Measurements from ENCODE around the gene PAX7. TPM values are rescaled to one million over a fixed set of nuclear protein-coding genes. Genes with fewer than 3 reads are reported as not detected.

Gene PAX7
- total and polyA plus RNA-seq, 2 experiments from 2014 or later = 0.03 TPM; not detected in 1

DNA sequence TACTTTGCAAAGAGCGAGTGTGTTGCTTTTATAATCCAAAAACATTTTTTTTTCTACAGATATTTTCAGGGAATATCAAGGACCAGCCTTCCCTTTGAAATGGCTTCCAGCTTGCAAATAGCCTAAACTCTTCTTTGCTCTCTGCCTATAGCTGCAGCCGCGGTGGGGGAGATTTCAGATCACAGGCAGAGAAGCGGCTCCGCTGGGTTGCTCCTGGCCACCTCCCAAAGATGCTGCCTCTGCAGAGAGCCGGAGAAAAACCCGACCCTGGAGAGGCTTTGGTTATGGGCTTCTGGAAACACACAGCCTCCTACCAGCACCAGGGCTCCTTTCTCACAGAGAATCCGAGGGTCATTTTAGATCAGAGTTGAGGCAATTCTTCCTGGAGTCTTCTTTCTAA, 18.6 kb upstream of the PAX7 start:
- Mint-ChIP-seq H3K4me1 (no peaks in the 10 kb centered on the region), H3K4me3 (no peak overlapping the region), H3K9me3 (no peaks in the 10 kb centered on the region; the same call in 2 of the 3 replicates), H3K36me3 (ENCODE audit: low read depth) (no peaks in the 10 kb centered on the region), H3K27me3 (ENCODE audit: insufficient read depth, low read depth, poor library complexity) (peaks cover 13% of the 10 kb centered on the region), H3K27ac (no peak overlapping the region)
- Histone ChIP-seq H3K4me3 (no peak overlapping the region), H3K27ac (ENCODE audit: low read depth) (no peak overlapping the region), H3K79me2 (replicated peaks; ENCODE audit: insufficient read depth) (no peaks in the 10 kb centered on the region), H3K9me2 (ENCODE audit: insufficient read depth) (no peaks in the 10 kb centered on the region), H3F3A (replicated peaks; ENCODE audit: low read depth) (no peaks in the 10 kb centered on the region), H3K4me1 (ENCODE audit: insufficient read depth) (0 out of 2 replicates have a peak, but pooled peaks cover 3% of the 10 kb centered on the region), H2AFZ (no peak overlapping the region), H4K20me1 (replicated peaks; ENCODE audit: insufficient read depth) (no peaks in the 10 kb centered on the region), H3K27me3 (ENCODE audit: insufficient read depth) (no peaks in the 10 kb centered on the region), H3K4me2 (no peak overlapping the region), H3K36me3 (ENCODE audit: insufficient read depth) (no peaks in the 10 kb centered on the region)
- no peak for DNase-seq (ENCODE audit: low spot score)
- peak; percentile 63 for ATAC-seq
- TF ChIP-seq CREB1 (CRISPR knock-in tag; IDR thresholded peaks at IDR 0.05; ENCODE audit: low read depth) = no peak
- TF ChIP-seq STAT1 (IDR thresholded peaks at IDR 0.05; ENCODE audit: unreplicated experiment) = no peak
- no peak for TF ChIP-seq NANOG (IDR thresholded peaks at IDR 0.05; ENCODE audit: borderline replicate concordance)
- no peak for TF ChIP-seq ZNF331 (CRISPR knock-in tag; IDR thresholded peaks at IDR 0.05; ENCODE audit: low read depth)
- no peak for TF ChIP-seq POLR2AphosphoS5 (IDR thresholded peaks at IDR 0.05; ENCODE audit: low read depth)
- TF ChIP-seq, protein P1, sequence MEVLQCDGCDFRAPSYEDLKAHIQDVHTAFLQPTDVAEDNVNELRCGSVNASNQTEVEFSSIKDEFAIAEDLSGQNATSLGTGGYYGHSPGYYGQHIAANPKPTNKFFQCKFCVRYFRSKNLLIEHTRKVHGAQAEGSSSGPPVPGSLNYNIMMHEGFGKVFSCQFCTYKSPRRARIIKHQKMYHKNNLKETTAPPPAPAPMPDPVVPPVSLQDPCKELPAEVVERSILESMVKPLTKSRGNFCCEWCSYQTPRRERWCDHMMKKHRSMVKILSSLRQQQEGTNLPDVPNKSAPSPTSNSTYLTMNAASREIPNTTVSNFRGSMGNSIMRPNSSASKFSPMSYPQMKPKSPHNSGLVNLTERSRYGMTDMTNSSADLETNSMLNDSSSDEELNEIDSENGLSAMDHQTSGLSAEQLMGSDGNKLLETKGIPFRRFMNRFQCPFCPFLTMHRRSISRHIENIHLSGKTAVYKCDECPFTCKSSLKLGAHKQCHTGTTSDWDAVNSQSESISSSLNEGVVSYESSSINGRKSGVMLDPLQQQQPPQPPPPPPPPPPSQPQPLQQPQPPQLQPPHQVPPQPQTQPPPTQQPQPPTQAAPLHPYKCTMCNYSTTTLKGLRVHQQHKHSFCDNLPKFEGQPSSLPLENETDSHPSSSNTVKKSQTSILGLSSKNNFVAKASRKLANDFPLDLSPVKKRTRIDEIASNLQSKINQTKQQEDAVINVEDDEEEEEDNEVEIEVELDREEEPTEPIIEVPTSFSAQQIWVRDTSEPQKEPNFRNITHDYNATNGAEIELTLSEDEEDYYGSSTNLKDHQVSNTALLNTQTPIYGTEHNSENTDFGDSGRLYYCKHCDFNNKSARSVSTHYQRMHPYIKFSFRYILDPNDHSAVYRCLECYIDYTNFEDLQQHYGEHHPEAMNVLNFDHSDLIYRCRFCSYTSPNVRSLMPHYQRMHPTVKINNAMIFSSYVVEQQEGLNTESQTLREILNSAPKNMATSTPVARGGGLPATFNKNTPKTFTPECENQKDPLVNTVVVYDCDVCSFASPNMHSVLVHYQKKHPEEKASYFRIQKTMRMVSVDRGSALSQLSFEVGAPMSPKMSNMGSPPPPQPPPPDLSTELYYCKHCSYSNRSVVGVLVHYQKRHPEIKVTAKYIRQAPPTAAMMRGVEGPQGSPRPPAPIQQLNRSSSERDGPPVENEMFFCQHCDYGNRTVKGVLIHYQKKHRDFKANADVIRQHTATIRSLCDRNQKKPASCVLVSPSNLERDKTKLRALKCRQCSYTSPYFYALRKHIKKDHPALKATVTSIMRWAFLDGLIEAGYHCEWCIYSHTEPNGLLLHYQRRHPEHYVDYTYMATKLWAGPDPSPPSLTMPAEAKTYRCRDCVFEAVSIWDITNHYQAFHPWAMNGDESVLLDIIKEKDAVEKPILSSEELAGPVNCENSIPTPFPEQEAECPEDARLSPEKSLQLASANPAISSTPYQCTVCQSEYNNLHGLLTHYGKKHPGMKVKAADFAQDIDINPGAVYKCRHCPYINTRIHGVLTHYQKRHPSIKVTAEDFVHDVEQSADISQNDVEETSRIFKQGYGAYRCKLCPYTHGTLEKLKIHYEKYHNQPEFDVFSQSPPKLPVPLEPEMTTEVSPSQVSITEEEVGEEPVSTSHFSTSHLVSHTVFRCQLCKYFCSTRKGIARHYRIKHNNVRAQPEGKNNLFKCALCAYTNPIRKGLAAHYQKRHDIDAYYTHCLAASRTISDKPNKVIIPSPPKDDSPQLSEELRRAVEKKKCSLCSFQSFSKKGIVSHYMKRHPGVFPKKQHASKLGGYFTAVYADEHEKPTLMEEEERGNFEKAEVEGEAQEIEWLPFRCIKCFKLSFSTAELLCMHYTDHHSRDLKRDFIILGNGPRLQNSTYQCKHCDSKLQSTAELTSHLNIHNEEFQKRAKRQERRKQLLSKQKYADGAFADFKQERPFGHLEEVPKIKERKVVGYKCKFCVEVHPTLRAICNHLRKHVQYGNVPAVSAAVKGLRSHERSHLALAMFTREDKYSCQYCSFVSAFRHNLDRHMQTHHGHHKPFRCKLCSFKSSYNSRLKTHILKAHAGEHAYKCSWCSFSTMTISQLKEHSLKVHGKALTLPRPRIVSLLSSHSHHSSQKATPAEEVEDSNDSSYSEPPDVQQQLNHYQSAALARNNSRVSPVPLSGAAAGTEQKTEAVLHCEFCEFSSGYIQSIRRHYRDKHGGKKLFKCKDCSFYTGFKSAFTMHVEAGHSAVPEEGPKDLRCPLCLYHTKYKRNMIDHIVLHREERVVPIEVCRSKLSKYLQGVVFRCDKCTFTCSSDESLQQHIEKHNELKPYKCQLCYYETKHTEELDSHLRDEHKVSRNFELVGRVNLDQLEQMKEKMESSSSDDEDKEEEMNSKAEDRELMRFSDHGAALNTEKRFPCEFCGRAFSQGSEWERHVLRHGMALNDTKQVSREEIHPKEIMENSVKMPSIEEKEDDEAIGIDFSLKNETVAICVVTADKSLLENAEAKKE (CRISPR knock-in tag; IDR thresholded peaks at IDR 0.05) = no peak
- no peak for TF ChIP-seq EZH2phosphoT487 (IDR thresholded peaks at IDR 0.05; ENCODE audit: unreplicated experiment)
- TF ChIP-seq ZNF114 (CRISPR knock-in tag; IDR thresholded peaks at IDR 0.05) = no peak
- TF ChIP-seq JUNB (IDR thresholded peaks at IDR 0.05; ENCODE audit: unreplicated experiment) = no peak
- TF ChIP-seq, protein P2, sequence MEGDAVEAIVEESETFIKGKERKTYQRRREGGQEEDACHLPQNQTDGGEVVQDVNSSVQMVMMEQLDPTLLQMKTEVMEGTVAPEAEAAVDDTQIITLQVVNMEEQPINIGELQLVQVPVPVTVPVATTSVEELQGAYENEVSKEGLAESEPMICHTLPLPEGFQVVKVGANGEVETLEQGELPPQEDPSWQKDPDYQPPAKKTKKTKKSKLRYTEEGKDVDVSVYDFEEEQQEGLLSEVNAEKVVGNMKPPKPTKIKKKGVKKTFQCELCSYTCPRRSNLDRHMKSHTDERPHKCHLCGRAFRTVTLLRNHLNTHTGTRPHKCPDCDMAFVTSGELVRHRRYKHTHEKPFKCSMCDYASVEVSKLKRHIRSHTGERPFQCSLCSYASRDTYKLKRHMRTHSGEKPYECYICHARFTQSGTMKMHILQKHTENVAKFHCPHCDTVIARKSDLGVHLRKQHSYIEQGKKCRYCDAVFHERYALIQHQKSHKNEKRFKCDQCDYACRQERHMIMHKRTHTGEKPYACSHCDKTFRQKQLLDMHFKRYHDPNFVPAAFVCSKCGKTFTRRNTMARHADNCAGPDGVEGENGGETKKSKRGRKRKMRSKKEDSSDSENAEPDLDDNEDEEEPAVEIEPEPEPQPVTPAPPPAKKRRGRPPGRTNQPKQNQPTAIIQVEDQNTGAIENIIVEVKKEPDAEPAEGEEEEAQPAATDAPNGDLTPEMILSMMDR (conservative IDR thresholded peaks at IDR 0.05; ENCODE audit: low read depth in 2 of 2) = no peak
- TF ChIP-seq EZH2 (IDR thresholded peaks at IDR 0.05; ENCODE audit: low read depth, unreplicated experiment) = no peak
- TF ChIP-seq, protein P3, sequence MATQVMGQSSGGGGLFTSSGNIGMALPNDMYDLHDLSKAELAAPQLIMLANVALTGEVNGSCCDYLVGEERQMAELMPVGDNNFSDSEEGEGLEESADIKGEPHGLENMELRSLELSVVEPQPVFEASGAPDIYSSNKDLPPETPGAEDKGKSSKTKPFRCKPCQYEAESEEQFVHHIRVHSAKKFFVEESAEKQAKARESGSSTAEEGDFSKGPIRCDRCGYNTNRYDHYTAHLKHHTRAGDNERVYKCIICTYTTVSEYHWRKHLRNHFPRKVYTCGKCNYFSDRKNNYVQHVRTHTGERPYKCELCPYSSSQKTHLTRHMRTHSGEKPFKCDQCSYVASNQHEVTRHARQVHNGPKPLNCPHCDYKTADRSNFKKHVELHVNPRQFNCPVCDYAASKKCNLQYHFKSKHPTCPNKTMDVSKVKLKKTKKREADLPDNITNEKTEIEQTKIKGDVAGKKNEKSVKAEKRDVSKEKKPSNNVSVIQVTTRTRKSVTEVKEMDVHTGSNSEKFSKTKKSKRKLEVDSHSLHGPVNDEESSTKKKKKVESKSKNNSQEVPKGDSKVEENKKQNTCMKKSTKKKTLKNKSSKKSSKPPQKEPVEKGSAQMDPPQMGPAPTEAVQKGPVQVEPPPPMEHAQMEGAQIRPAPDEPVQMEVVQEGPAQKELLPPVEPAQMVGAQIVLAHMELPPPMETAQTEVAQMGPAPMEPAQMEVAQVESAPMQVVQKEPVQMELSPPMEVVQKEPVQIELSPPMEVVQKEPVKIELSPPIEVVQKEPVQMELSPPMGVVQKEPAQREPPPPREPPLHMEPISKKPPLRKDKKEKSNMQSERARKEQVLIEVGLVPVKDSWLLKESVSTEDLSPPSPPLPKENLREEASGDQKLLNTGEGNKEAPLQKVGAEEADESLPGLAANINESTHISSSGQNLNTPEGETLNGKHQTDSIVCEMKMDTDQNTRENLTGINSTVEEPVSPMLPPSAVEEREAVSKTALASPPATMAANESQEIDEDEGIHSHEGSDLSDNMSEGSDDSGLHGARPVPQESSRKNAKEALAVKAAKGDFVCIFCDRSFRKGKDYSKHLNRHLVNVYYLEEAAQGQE (IDR thresholded peaks at IDR 0.05; ENCODE audit: unreplicated experiment) = no peak
- TF ChIP-seq, protein P4, sequence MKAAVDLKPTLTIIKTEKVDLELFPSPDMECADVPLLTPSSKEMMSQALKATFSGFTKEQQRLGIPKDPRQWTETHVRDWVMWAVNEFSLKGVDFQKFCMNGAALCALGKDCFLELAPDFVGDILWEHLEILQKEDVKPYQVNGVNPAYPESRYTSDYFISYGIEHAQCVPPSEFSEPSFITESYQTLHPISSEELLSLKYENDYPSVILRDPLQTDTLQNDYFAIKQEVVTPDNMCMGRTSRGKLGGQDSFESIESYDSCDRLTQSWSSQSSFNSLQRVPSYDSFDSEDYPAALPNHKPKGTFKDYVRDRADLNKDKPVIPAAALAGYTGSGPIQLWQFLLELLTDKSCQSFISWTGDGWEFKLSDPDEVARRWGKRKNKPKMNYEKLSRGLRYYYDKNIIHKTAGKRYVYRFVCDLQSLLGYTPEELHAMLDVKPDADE (IDR thresholded peaks at IDR 0.05) = no peak
